Ascending aorta (tissue), 2 donors: ENCODE measurements around the gene GMCL2. TPM values are rescaled to one million over a fixed set of nuclear protein-coding genes. Genes with fewer than 3 reads are reported as not detected.

Source experiments
- DNase-seq, 2 donors: peaks; one replicate each; pipeline ENCODE4 v3.0.0-alpha.2; 2019; ENCODE audit warnings: low spot score in 2 of 2
- H3K27ac ChIP-seq, 2 donors: fragments of 200-600 bp; sonication (generic); one replicate each; pipeline ENCODE4 v1.5.1; 2016 to 2017; ENCODE audit warnings: mild to moderate bottlenecking in 1 of 2
- H3K27me3 ChIP-seq: fragments of 200-600 bp; sonication (generic); one replicate; pipeline ENCODE4 v1.5.1; 2017
- H3K36me3 ChIP-seq, 2 donors: fragments of 200-600 bp; sonication (generic); one replicate each; pipeline ENCODE4 v1.5.1; 2016
- H3K4me1 ChIP-seq, 2 donors: fragments of 200-600 bp; sonication (generic); one replicate each; pipeline ENCODE4 v1.5.1; 2016 to 2017; ENCODE audit warnings: mild to moderate bottlenecking in 1 of 2
- H3K4me3 ChIP-seq, 2 donors: fragments of 200-600 bp; sonication (generic); one replicate each; pipeline ENCODE4 v1.5.1; 2016 to 2017; ENCODE audit warnings: mild to moderate bottlenecking in 1 of 2
- H3K9me3 ChIP-seq, 2 donors: fragments of 200-600 bp; sonication (generic); one replicate each; pipeline ENCODE4 v1.5.1; 2016
- intact Hi-C: fragments of 100-400 bp; cut with DNase I; formaldehyde crosslinking; loops from one replicate; pipeline ENCODE4 v1.15.1; 2023
- total RNA-seq: library from RNA; depleted of rRNA; stranded (reverse); fragments of >200 nt; gene quantifications from one replicate; pipeline ENCODE4 v1.1.0, GENCODE V29; 2016
- TF ChIP-seq, protein P1 (sequence below), 3 experiments: fragments of 200-600 bp in 2 of 3; fragments of 450-650 bp in 1 of 3; sonication (generic) in 2 of 3; IDR thresholded peaks; one replicate each; pipeline ENCODE4 v1.5.1; 2016 to 2019; ENCODE audit warnings: antibody characterized with exemption in 3 of 3, mild to moderate bottlenecking in 1 of 3, moderate library complexity in 1 of 3

GMCL2 gene
- total RNA-seq, 1 donor from 2014 or later, result not detected

DNA sequence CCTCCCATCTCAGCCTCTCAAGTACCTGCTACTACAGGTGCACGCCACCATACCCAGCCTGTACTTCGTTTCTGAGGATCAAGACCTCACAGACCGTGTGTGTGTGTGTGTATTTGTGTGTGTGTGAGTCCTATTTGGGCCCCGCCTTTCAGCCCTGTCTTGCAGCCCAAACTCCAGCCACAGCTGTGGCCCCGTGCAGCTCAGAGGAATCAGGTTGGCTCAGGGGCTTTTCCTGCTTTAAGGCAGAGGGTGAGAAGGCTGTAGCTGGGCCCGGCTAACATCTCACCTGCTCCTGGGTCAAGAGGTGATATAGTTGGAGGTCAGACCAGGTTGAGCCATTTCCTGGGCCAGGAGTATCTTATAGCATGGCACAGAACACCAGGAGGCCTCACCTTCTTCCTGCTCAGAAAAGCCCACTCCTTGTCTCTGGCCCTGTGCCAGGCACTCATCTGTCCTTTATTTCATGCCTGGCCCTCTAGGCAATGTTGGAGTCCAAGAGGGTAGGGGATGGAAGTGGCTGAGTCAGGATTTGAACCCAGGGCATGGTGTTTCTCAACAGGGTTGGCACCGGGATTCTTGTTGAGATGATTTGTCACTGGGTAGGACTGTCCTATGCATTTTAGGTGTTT is 47.1 kb upstream of the GMCL2 start:
- no peaks in the 10 kb centered on the region for H3K9me3 ChIP-seq
- H3K36me3 ChIP-seq, result peaks cover 4 to 13% of the 10 kb centered on the region in 2 donors
- intact Hi-C loops, result loop anchor here (5.0 kb wide), 1 partner anchor 1498 kb away; the partner anchor contains the start of gene MAML1
- H3K4me1 ChIP-seq, result peaks cover 10 to 18% of the 10 kb centered on the region in 2 donors
- no peak overlapping the region for H3K27ac ChIP-seq
- no peaks in the 10 kb centered on the region for H3K27me3 ChIP-seq
- H3K4me3 ChIP-seq, result no peak overlapping the region
- no peak for DNase-seq
- TF ChIP-seq, protein P1, sequence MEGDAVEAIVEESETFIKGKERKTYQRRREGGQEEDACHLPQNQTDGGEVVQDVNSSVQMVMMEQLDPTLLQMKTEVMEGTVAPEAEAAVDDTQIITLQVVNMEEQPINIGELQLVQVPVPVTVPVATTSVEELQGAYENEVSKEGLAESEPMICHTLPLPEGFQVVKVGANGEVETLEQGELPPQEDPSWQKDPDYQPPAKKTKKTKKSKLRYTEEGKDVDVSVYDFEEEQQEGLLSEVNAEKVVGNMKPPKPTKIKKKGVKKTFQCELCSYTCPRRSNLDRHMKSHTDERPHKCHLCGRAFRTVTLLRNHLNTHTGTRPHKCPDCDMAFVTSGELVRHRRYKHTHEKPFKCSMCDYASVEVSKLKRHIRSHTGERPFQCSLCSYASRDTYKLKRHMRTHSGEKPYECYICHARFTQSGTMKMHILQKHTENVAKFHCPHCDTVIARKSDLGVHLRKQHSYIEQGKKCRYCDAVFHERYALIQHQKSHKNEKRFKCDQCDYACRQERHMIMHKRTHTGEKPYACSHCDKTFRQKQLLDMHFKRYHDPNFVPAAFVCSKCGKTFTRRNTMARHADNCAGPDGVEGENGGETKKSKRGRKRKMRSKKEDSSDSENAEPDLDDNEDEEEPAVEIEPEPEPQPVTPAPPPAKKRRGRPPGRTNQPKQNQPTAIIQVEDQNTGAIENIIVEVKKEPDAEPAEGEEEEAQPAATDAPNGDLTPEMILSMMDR (IDR thresholded peaks at IDR 0.05), result no peak

GRCh38 chr5:178232920-178233429 is 45.8 kb upstream of the GMCL2 start:
- H3K27me3 ChIP-seq, result no peaks in the 10 kb centered on the region
- TF ChIP-seq, protein P1 (IDR thresholded peaks at IDR 0.05), result no peak
- intact Hi-C loops, result loop anchor here (1.0 to 5.0 kb wide), 3 partner anchors 28 to 1499 kb away; partner anchors contain the start of gene MAML1
- DNase-seq, result no peak
- H3K4me1 ChIP-seq, result peaks cover 10 to 18% of the 10 kb centered on the region in 2 donors
- peaks cover 13 to 24% of the 10 kb centered on the region in 2 donors for H3K36me3 ChIP-seq
- H3K9me3 ChIP-seq, result no peaks in the 10 kb centered on the region
- peak overlapping the region; percentile 97 for H3K27ac ChIP-seq
- H3K4me3 ChIP-seq, result peak overlapping the region; percentile 81 to 87

GRCh38 chr5:178232124-178232919 is 45.2 kb upstream of the GMCL2 start, which contains the start of gene PHYKPL:
TSS of gene PHYKPL (minus strand) at chr5:178232802. CDS start at chr5:178232550, 252 bp downstream.
- Histone ChIP-seq H3K4me3 (peak within 1 kb of the TSS; percentile 81 to 87), H3K4me1 (peaks cover 10 to 18% of the 10 kb centered on the region in 2 donors), H3K9me3 (no peaks in the 10 kb centered on the region), H3K27me3 (no peaks in the 10 kb centered on the region), H3K36me3 (peaks cover 16 to 30% of the 10 kb centered on the region in 2 donors), H3K27ac (peak within 1 kb of the TSS; percentile 97)
- intact Hi-C loops, result loop anchor here (1.0 to 5.0 kb wide), 3 partner anchors 27 to 1500 kb away; partner anchors contain the start of gene MAML1
- DNase-seq, result peak in 1 of 2 donors; percentile 84
- TF ChIP-seq, protein P1 (IDR thresholded peaks at IDR 0.05), result peak in 1 of 3 experiments; percentile 10

GRCh38 chr5:178231539-178232123 is 44.5 kb upstream of the GMCL2 start:
- Histone ChIP-seq H3K36me3 (peaks cover 16 to 34% of the 10 kb centered on the region in 2 donors), H3K4me1 (peaks cover 10 to 18% of the 10 kb centered on the region in 2 donors), H3K27me3 (no peaks in the 10 kb centered on the region), H3K27ac (peak overlapping the region; percentile 97), H3K4me3 (peak overlapping the region; percentile 81 to 87), H3K9me3 (no peaks in the 10 kb centered on the region)
- TF ChIP-seq, protein P1 (IDR thresholded peaks at IDR 0.05), result no peak
- no peak for DNase-seq
- intact Hi-C loops, result loop anchor here (1.0 to 5.0 kb wide), 3 partner anchors 26 to 1501 kb away; partner anchors contain the start of gene MAML1

- TF ChIP-seq, protein P1 (IDR thresholded peaks at IDR 0.05), result no peak
These were observed 43.8 kb upstream of the GMCL2 start for GRCh38 chr5:178230879-178231538.

More at GRCh38 chr5:178230879-178231538, 43.8 kb upstream of the GMCL2 start:
- peak in 1 of 2 donors; percentile 79 for DNase-seq
- Histone ChIP-seq H3K27me3 (no peaks in the 10 kb centered on the region), H3K9me3 (no peaks in the 10 kb centered on the region), H3K4me3 (peak overlapping the region; percentile 81 to 87), H3K4me1 (peaks cover 10 to 18% of the 10 kb centered on the region in 2 donors), H3K27ac (peak overlapping the region; percentile 97), H3K36me3 (peaks cover 16 to 38% of the 10 kb centered on the region in 2 donors)
- intact Hi-C loops, result loop anchor here (5.0 kb wide), 1 partner anchor 1501 kb away; the partner anchor contains the start of gene MAML1
